Prostate gland (tissue), 2 donors: ENCODE results near the gene FASN.

Experiments used
- POLR2A ChIP-seq: fragments of 450-650 bp; IDR thresholded peaks from one replicate; pipeline ENCODE4 v1.6.1; 2016; ENCODE audit warnings: antibody characterized with exemption, mild to moderate bottlenecking
- TF ChIP-seq, protein P1 (sequence below), 4 experiments: fragments of 200-600 bp in 2 of 4; fragments of 450-650 bp in 2 of 4; sonication (generic) in 2 of 4; IDR thresholded peaks; 1 replicate in 3 of 4; 2 replicates in 1 of 4; pipeline ENCODE4 v1.5.1; 2016 to 2019; ENCODE audit warnings: antibody characterized with exemption in 4 of 4, mild to moderate bottlenecking in 2 of 4, moderate library complexity in 2 of 4

- TF ChIP-seq, protein P1, sequence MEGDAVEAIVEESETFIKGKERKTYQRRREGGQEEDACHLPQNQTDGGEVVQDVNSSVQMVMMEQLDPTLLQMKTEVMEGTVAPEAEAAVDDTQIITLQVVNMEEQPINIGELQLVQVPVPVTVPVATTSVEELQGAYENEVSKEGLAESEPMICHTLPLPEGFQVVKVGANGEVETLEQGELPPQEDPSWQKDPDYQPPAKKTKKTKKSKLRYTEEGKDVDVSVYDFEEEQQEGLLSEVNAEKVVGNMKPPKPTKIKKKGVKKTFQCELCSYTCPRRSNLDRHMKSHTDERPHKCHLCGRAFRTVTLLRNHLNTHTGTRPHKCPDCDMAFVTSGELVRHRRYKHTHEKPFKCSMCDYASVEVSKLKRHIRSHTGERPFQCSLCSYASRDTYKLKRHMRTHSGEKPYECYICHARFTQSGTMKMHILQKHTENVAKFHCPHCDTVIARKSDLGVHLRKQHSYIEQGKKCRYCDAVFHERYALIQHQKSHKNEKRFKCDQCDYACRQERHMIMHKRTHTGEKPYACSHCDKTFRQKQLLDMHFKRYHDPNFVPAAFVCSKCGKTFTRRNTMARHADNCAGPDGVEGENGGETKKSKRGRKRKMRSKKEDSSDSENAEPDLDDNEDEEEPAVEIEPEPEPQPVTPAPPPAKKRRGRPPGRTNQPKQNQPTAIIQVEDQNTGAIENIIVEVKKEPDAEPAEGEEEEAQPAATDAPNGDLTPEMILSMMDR (IDR thresholded peaks at IDR 0.05): no peak
- TF ChIP-seq POLR2A: no peak
Observed at GRCh38 chr17:82035956-82036633, 61.9 kb downstream of the FASN start.
